Hindlimb muscle (tissue), 1 donor: ENCODE results near the gene SPIRE1. TPM values are rescaled to one million over a fixed set of nuclear protein-coding genes. Genes with fewer than 3 reads are reported as not detected.
"Not testable (repeated sequence)": the region's sequence is repeated elsewhere in the genome, so short reads cannot be mapped to it uniquely, and the experiment has no call there.

Experiments used
- DNase-seq: peaks from one replicate; pipeline ENCODE4 v3.0.0-alpha.2; 2013
- polyA plus RNA-seq: library from polyadenylated mRNA; unstranded; fragments of 120-200 nt; gene quantifications from one replicate; pipeline ENCODE4 v1.2.1, GENCODE V29; 2013; ENCODE audit not compliant: insufficient read length

The SPIRE1 gene
- polyA plus RNA-seq, 1 donor: 15.1 TPM

- peak; percentile 11 for DNase-seq
Measured at GRCh38 chr18:12645751-12646203, 12.1 kb downstream of the SPIRE1 start.

GRCh38 chr18:12645254-12645653 is 12.7 kb downstream of the SPIRE1 start:
- DNase-seq: no peak

GRCh38 chr18:12643756-12644155 is 14.2 kb downstream of the SPIRE1 start:
- not testable (repeated sequence) for DNase-seq

- DNase-seq: no peak
Measured at GRCh38 chr18:12640881-12641200, 17.1 kb downstream of the SPIRE1 start.

DNA sequence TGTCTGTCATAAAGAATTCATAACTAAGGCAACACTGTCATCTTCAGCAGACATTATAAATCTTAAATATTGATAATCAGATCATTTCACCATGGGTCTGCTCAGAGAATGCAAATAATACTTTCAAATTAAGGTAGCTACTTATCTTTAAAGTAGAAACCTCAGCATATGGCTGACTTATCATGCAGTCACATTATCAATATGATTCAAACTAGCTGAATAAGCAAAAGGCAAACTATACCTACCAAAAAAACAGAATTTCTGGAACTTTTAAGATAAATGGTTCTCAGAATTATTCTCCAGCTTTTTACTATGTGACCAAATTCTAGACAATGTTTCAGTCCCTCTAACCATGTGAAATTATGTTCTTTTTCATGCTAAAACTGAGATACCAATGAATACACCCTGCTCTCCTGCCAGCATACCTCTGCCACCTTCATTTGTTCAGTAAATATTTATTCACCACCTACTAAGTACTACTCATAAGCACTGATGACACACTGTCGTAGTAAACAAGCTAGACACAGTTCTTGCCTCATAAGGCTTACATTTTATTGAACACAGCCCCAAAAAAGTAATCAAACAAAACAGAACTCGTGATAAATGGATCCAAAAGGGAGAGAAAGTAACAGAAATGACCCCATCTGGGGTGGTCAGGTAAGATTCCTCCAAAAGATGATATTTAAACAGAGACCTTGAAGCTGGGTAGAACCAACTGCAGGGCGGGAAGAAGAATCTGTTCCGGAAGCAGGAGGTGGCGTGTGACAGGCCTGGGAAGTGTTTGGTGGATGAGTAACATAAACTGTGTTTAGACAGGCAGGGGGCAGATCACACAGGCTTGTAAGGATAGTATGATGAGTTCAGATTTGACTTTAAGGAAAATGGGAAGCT is 17.7 kb downstream of the SPIRE1 start:
- DNase-seq: no peak

- no peak for DNase-seq
Measured at GRCh38 chr18:12638644-12639124, 19.2 kb downstream of the SPIRE1 start.

GRCh38 chr18:12637901-12638643 is 19.8 kb downstream of the SPIRE1 start:
- DNase-seq: no peak

DNA sequence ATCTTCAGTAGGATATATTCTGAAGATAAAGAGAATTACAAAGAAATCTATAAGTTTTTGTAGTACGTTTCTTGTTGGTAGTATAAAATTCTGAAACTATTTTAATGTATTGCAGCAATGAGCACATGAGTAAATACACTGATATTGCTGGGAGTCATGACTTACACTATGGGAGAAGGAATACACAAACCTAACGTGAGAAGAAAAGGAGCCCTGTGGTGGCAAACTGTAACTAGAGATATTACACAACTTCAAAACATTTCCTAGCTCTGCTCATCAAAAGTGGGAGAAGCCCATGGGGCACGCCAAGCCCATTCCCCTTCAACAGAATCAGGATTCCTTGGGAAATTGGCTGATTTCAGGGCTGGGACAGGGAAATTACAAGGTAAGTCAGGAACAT is 20.5 kb downstream of the SPIRE1 start:
- no peak for DNase-seq

- DNase-seq: no peak
Measured at GRCh38 chr18:12631831-12632477, 26.0 kb downstream of the SPIRE1 start.

DNA sequence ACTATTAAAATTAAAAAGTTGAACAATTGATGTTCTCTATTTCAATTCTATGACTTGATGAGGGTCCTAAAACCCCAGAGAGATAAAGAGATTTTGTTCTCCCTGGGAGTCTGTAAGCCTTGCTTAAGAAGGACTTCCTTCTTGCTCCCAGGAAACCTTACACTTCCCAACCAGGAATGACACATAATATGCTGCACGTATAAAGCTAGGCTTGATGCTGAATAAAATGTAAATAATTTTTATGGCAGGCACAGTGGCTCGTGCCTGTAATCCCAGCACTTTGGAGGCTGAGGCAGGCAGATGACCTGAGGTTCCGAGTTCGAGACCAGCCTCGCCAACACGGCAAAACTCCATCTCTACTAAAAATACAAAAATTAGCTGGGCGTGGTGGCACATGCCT is 27.8 kb downstream of the SPIRE1 start:
- DNase-seq: no peak

- DNase-seq: no peak
Measured at GRCh38 chr18:12628706-12629702, 28.9 kb downstream of the SPIRE1 start.

- DNase-seq: not testable (repeated sequence)
Measured at GRCh38 chr18:12627199-12627598, 30.7 kb downstream of the SPIRE1 start.

DNA sequence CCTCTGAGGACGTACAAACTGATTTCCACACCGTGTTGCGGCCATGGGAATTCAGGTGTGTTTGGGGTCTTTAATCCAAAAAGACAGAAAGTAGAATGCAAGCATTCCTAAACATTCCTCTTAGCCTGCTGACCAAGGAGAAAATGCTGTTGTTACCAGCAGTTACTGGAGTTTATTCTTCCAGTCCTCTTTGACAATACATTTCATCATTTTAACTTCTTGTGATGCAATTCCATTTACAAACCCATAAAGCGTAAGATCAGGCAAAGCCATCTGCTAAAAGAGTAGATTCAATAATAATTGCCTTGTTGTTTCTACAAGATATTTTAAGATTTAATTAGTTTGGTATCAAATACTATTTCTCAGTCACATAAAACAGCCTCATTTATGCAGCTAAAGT is 32.7 kb downstream of the SPIRE1 start:
- no peak for DNase-seq

DNA sequence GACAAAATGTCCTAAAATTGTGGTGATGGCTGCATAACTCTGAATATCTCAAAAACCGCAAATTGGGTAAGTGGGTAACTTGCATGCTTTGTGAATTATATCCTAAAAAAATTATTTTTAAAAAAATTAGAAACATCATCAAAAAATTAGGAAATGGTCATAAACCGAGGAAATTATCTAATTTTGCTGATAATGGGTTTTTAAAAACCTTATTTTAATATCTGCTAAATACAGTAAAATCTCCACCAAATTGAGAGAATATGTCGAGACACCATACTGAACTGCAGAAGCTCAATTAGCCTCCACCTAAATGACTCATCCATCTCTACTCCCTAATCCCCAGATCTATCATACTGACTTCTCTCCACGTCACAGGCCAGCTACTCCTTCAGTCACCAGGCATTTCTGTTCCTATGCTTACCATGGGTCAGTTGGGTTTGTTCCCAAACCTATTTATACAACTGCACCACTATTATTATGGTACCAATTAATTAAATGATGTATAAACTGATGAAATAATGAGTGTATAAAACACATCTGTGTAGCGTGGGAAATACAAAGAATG is 36.1 kb downstream of the SPIRE1 start:
- DNase-seq: no peak

- DNase-seq: no peak
Measured at GRCh38 chr18:12615748-12616147, 42.2 kb downstream of the SPIRE1 start.

GRCh38 chr18:12608301-12608700 is 49.6 kb downstream of the SPIRE1 start:
- no peak for DNase-seq

- peak; percentile 11 for DNase-seq
Measured at GRCh38 chr18:12606592-12607315, 51.2 kb downstream of the SPIRE1 start.

DNA sequence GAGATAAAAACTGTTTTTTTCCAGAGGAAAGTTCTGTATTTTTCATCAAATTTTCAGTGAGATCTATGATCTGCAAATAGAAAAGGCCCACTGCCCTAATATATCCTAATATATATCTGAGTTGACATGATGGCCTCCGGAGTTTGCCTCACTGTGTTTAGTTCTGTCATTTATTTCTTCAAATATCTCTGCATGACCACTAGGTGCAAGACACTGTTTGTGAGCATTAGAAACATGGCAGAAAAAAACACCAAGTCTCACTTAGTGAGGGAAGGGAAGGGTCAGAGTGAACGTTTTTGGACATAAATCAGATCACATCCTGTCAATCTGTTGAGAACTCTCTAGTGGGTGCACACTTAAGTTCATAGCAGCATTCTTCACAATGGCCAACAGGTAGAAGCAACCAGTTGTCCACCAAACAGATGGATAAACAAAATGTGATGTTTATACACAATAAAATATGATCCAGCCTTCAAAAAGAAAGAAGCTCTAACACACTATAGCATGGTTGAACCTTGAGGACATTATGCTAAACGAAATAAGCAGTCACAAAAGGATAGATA is 53.4 kb downstream of the SPIRE1 start:
- no peak for DNase-seq

DNA sequence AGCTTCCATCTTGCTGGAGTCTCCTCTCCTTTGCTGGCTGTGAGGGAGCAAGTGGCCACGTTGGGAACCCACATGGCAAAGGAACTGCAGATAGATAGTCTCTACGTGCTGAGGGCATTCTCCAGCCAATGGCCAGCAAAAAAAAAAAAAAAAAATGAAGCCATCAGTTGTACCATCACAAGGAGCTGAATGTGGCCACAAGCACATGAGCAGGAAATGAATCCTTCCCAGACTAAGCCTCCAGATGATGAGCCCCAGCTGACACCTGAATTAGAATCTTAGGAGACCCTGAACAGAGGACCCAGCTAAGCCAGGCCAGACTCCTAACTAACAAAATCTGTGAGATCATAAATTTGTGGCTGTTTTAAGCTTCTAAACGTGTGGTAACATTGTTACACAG is 57.9 kb downstream of the SPIRE1 start:
- DNase-seq: no peak

DNA sequence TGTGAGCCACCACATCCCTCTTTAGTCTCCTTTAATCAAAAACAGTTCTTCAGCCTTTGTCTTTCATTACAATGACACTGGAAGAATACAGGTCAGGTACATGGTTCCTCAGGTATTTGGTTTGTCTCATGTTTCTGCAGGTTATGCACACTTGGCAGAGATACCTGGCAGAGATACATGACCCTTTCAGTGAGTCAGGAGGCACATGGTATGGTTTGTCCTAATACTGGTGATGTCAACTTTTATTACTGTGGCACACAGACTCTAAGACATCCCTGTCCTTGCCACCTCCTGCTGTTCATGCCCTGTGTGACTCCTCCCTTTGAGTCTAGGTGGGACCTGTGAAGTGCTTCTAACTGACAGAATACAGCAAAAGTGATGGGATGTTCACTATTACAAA is 58.4 kb downstream of the SPIRE1 start:
- DNase-seq: no peak
